ENCODE results near the gene VPS39.

DNA sequence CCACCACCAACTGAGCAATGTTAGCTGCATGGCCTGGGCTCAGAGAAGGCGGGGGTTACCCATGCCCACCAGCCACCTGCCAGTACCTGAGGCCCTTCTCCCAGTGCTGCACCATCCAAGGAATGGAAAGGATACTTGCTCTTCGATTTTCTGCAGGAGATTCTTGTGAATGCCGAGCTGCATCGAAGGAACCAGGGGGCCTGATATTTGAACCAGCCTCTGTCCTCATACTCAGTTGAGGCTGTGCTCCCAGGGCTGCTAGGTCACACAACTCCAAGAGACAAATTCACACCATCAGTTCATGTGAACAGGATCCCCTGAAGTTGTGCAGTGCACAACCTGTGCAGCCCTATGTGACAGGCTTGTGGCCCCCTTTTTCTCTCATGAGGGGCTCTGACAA lies 69.7 kb downstream of the VPS39 start:
- TF ChIP-seq, protein P1, sequence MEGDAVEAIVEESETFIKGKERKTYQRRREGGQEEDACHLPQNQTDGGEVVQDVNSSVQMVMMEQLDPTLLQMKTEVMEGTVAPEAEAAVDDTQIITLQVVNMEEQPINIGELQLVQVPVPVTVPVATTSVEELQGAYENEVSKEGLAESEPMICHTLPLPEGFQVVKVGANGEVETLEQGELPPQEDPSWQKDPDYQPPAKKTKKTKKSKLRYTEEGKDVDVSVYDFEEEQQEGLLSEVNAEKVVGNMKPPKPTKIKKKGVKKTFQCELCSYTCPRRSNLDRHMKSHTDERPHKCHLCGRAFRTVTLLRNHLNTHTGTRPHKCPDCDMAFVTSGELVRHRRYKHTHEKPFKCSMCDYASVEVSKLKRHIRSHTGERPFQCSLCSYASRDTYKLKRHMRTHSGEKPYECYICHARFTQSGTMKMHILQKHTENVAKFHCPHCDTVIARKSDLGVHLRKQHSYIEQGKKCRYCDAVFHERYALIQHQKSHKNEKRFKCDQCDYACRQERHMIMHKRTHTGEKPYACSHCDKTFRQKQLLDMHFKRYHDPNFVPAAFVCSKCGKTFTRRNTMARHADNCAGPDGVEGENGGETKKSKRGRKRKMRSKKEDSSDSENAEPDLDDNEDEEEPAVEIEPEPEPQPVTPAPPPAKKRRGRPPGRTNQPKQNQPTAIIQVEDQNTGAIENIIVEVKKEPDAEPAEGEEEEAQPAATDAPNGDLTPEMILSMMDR (conservative IDR thresholded peaks at IDR 0.05 in 1 of 2, IDR thresholded peaks at IDR 0.05 in 1 of 2; ENCODE audit: extremely low read depth in 1 of 2, insufficient read depth in 1 of 2, low read depth in 1 of 2, low read length in 2 of 2), result no peak
- no peak for TF ChIP-seq EZH2 (IDR thresholded peaks at IDR 0.05; ENCODE audit: borderline replicate concordance, low read length)
